Activated T-cell treated with anti-CD3 and anti-CD28 coated beads, Interleukin-2, amount 50 U/mL, for 1 hour (primary cell): ENCODE data around the gene THOC7.

Experiments used
- DNase-seq: peaks from one replicate; pipeline ENCODE4 v3.0.0-alpha.2; 2020

THOC7 gene

GRCh38 chr3:63832395-63832794 lies 31.2 kb downstream of the THOC7 start:
- no peak for DNase-seq

DNA sequence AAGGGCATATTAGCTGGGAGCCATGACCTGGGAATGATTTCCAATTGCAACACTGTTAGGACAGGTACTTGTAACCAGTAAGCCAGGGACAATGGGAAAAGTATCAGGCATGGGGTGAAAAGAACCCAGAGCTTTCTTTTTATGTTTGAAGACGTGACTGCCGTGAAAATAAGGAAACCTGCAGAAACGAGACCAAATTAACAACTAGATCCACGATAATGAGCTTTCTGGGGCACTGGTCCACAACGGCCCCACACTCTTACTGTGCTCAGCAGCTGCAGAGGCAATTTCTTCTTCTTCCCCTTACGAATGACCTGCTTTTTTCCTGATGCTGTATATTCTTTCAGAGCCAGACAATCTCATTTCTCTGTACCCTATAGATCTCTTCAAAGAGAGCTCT lies 33.1 kb downstream of the THOC7 start:
- no peak for DNase-seq

- no peak for DNase-seq
These were observed 39.3 kb downstream of the THOC7 start for GRCh38 chr3:63824309-63824708.

DNA sequence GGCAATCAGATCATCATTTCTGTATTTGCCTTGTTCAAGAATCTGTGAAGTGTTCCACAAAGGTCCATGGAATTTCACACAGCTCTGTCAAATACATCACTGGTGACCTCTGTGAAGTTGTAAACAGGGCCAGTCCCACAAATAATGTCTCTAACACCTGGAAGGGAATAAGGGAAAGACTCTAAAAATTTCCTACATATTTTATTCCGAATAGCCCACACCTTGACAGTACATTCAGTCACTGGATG lies 44.5 kb downstream of the THOC7 start, which contains the start of gene C3orf49:
TSS of gene C3orf49 (plus strand) at position 149 of the 248 bp plus-strand sequence. CDS start 173 bp downstream, outside the sequence.
- DNase-seq, result no peak

- peak; percentile 51 for DNase-seq
These were observed 45.1 kb downstream of the THOC7 start for GRCh38 chr3:63818282-63819150.

- DNase-seq, result no peak
These were observed 46.4 kb downstream of the THOC7 start for GRCh38 chr3:63817225-63817624.

DNA sequence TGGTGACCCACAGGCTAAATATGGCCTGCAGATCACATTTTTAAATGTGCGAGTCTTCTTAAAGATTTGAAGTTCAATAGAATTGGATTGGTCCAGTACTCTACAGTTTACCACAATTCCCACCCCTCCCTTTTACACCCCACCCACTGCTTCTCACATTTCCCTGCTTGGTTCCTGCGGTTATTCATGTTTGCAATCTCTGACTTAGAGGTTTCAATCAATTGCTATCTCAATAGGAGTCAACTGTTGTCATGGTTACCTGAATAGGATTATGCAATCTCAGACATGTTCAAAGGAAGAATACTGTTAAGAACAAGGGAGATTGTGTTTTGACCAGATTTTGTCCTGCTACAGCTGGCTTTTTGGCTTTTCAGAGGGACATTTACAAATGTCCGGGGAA lies 49.4 kb downstream of the THOC7 start:
- DNase-seq, result no peak

DNA sequence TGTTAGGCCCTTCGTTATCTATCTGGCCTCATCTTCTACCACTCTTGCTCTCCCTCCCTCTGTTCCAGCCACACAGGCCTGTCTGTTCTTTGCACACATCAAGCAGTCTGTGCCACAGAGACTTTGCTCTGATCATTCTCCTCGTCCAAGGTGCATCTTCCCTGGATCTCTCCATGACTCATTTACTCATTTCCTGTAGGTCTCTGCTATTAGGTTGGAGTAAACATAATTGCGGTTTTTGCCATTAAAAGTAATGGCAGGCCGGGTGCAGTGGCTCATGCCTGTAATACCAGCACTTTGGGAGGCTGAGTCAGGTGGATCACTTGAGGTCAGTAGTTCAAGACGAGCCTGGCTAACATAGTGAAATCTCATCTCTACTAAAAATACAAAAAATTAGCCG lies 54.0 kb downstream of the THOC7 start:
- no peak for DNase-seq

DNA sequence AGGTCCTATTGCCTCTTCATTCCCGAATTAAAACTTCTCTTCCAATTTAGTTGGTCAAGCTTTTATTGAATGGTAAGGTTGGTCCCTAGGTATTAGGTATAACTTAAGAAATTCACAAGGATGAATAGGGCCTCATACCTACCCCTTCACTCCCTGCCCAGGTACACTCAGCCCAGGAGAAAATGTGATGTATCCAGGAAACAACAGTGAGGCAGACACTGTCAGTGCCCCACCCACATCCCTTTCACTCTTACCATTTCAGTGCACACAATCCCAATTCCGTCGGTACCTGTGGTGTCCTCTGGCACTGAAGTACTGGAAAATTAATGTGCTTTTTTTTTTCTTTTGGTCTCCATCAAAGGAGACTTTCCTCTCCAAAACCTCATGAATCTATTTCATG lies 55.0 kb downstream of the THOC7 start:
- DNase-seq, result no peak

GRCh38 chr3:63807961-63808565 lies 55.5 kb downstream of the THOC7 start:
- DNase-seq, result no peak

DNA sequence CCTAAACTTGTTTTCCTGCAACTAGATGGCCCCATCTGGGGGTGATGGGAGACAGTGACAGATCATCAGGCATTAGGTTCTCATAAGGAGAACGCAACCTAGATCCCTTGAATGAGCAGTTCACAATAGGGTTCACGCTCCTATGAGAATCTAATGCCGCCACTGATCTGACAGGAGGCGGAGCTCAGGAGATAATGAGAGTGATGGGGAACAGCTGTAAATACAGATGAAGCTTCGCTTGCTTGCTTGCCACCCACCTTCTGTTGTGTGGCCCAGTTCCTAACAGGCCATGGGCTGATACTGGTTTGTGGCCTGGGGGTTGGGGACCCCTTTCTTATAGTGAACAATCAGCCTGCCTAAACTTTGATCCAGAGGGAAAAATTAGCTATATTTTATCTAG lies 59.7 kb downstream of the THOC7 start:
- DNase-seq, result no peak

DNA sequence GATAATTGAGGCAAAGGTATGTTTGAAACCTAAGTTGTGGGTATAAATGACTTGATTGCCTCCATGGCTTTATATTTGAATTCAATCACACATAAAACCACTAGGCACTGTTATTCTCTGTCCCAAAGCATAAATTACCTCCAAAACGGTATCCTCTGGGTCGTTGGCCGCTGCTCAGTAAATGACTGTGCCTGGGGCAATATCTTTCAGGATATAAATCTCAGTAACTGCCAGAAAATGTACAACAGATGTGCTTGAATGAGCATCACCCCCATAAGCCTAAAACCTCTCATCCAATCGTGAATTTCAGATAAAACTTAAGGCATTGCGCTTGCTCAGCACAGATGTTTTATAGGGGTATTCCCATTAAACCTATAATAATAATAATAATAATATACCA lies 63.5 kb downstream of the THOC7 start:
- DNase-seq, result no peak

- DNase-seq, result no peak
These were observed 64.7 kb downstream of the THOC7 start for GRCh38 chr3:63798949-63799348.

GRCh38 chr3:63798544-63798943 lies 65.1 kb downstream of the THOC7 start:
- DNase-seq, result no peak

- DNase-seq, result no peak
These were observed 68.2 kb downstream of the THOC7 start for GRCh38 chr3:63795438-63795837.

DNA sequence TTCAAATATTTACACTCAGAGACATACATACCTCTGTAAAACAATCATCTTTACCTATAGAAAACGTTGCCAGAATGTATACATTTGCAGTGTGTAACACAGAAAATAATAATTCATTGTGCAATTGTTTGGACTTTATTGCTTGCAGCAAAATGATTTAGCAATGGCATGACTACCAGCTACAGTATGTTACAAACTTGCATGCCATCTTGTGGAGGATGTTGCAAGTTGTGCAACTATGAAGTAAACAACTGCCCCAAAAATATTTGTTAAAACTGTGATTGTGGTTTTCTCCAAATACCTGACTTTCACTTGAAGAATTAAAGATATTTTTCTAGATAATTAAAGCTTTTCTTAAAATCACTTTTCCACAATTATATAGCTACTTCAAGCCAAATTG lies 71.6 kb downstream of the THOC7 start:
- no peak for DNase-seq
